Activated naive CD4-positive, alpha-beta T cell treated with anti-CD3 and anti-CD28 coated beads, Interleukin-2, amount 10 ng/mL, durations not matched to agents 7 days and 5 days (primary cell): Measurements from ENCODE around the gene C14orf119.
A peak's percentile ranks its signal among the peaks of the same experiment; 100 is the strongest.

Experiments
- CTCF ChIA-PET: fragments of 350-600 bp; sonication (Branson Sonifier 250); formaldehyde crosslinking; loops from one replicate; lab custom pipeline; 2021; ENCODE audit warnings: antibody characterized with exemption; lab: Charles Lee
- DNase-seq: peaks from one replicate; pipeline ENCODE4 v3.0.0-alpha.2; 2020
- H3K27ac Mint-ChIP-seq: one replicate; pipeline ENCODE4 v1.8.0; 2021; ENCODE audit warnings: mild to moderate bottlenecking, moderate library complexity, mixed read lengths
- H3K27me3 Mint-ChIP-seq: one replicate; pipeline ENCODE4 v1.8.0; 2021; ENCODE audit warnings: mild to moderate bottlenecking, mixed read lengths
- H3K36me3 Mint-ChIP-seq: one replicate; pipeline ENCODE4 v1.8.0; 2021; ENCODE audit warnings: mixed read lengths
- H3K4me1 Mint-ChIP-seq: one replicate; pipeline ENCODE4 v1.8.0; 2021; ENCODE audit warnings: mixed read lengths
- H3K4me3 Mint-ChIP-seq: one replicate; pipeline ENCODE4 v1.8.0; 2021; ENCODE audit warnings: mild to moderate bottlenecking, moderate library complexity, mixed read lengths
- H3K9me3 Mint-ChIP-seq: one replicate; pipeline ENCODE4 v1.8.0; 2021; ENCODE audit warnings: mixed read lengths

The C14orf119 gene

GRCh38 chr14:23114669-23115038 lies 19.3 kb downstream of the C14orf119 start:
- CTCF ChIA-PET, result no interaction called here
- no peak overlapping the region for H3K4me3 Mint-ChIP-seq
- peaks cover 26% of the 10 kb centered on the region for H3K4me1 Mint-ChIP-seq
- no peak for DNase-seq
- H3K27me3 Mint-ChIP-seq, result peaks cover 27% of the 10 kb centered on the region
- no peak overlapping the region for H3K27ac Mint-ChIP-seq
- no peaks in the 10 kb centered on the region for H3K36me3 Mint-ChIP-seq
- H3K9me3 Mint-ChIP-seq, result no peaks in the 10 kb centered on the region

GRCh38 chr14:23115039-23115731 lies 19.9 kb downstream of the C14orf119 start:
- DNase-seq, result no peak
- Mint-ChIP-seq H3K27me3 (peaks cover 27% of the 10 kb centered on the region), H3K27ac (no peak overlapping the region), H3K4me1 (peaks cover 31% of the 10 kb centered on the region), H3K36me3 (no peaks in the 10 kb centered on the region), H3K9me3 (no peaks in the 10 kb centered on the region), H3K4me3 (no peak overlapping the region)
- CTCF ChIA-PET, result no interaction called here

- H3K4me1 Mint-ChIP-seq, result peaks cover 38% of the 10 kb centered on the region
- H3K27me3 Mint-ChIP-seq, result peaks cover 27% of the 10 kb centered on the region
- DNase-seq, result no peak
- no peaks in the 10 kb centered on the region for H3K36me3 Mint-ChIP-seq
- CTCF ChIA-PET, result no interaction called here
- H3K27ac Mint-ChIP-seq, result no peak overlapping the region
- H3K4me3 Mint-ChIP-seq, result no peak overlapping the region
- no peaks in the 10 kb centered on the region for H3K9me3 Mint-ChIP-seq
Measured at GRCh38 chr14:23115918-23116317, 20.6 kb downstream of the C14orf119 start.

- CTCF ChIA-PET, result interaction anchor here (1.2 to 10.4 kb wide), 2 partner anchors 68 to 204 kb away, joined by 3 to 264 read pairs; partner anchors contain the start of genes PABPN1 and SLC7A8
- no peaks in the 10 kb centered on the region for H3K36me3 Mint-ChIP-seq
- peaks cover 46% of the 10 kb centered on the region for H3K4me1 Mint-ChIP-seq
Measured at GRCh38 chr14:23117371-23118020, 22.2 kb downstream of the C14orf119 start.

GRCh38 chr14:23118506-23119362 lies 23.4 kb downstream of the C14orf119 start, which contains the start of gene CEBPE:
Gene CEBPE, minus strand, starts transcription at chr14:23119255. Its CDS starts 164 bp downstream, at chr14:23119091.
- peak within 1 kb of the TSS; percentile 98 for H3K27ac Mint-ChIP-seq
- H3K4me1 Mint-ChIP-seq, result peaks cover 46% of the 10 kb centered on the region
- no peaks in the 10 kb centered on the region for H3K36me3 Mint-ChIP-seq
- DNase-seq, result no peak
- peak within 1 kb of the TSS; percentile 48 for H3K4me3 Mint-ChIP-seq
- H3K9me3 Mint-ChIP-seq, result no peaks in the 10 kb centered on the region
- peaks cover 38% of the 10 kb centered on the region for H3K27me3 Mint-ChIP-seq
- CTCF ChIA-PET, result interaction anchor here (0.5 to 10.4 kb wide), 5 partner anchors 21 to 202 kb away, joined by 3 to 264 read pairs (median 5); partner anchors contain the start of genes PABPN1 and SLC7A8

More at GRCh38 chr14:23117371-23118020, 22.2 kb downstream of the C14orf119 start:
- H3K27me3 Mint-ChIP-seq, result peaks cover 36% of the 10 kb centered on the region
- DNase-seq, result no peak
- H3K27ac Mint-ChIP-seq, result no peak overlapping the region
- H3K9me3 Mint-ChIP-seq, result no peaks in the 10 kb centered on the region
- H3K4me3 Mint-ChIP-seq, result no peak overlapping the region

- Mint-ChIP-seq H3K4me1 (peaks cover 42% of the 10 kb centered on the region), H3K27ac (peak overlapping the region; percentile 98)
- peak; percentile 66 for DNase-seq
Measured at GRCh38 chr14:23119363-23120327, 24.3 kb downstream of the C14orf119 start.

GRCh38 chr14:23120541-23121251 lies 25.4 kb downstream of the C14orf119 start:
- Mint-ChIP-seq H3K36me3 (no peaks in the 10 kb centered on the region), H3K4me3 (peak overlapping the region; percentile 38), H3K4me1 (peaks cover 37% of the 10 kb centered on the region), H3K9me3 (no peaks in the 10 kb centered on the region), H3K27ac (peak overlapping the region; percentile 98), H3K27me3 (peaks cover 22% of the 10 kb centered on the region)
- DNase-seq, result peak; percentile 89
- CTCF ChIA-PET, result interaction anchor here (0.5 to 10.4 kb wide), 45 partner anchors 9 to 960 kb away, joined by 3 to 264 read pairs (median 4); partner anchors contain the start of genes ACIN1, C14orf119, HOMEZ and SLC7A8

More at GRCh38 chr14:23119363-23120327, 24.3 kb downstream of the C14orf119 start:
- Mint-ChIP-seq H3K27me3 (peaks cover 29% of the 10 kb centered on the region), H3K36me3 (no peaks in the 10 kb centered on the region), H3K4me3 (peak overlapping the region; percentile 48), H3K9me3 (no peaks in the 10 kb centered on the region)
- CTCF ChIA-PET, result interaction anchor here (0.5 to 10.4 kb wide), 19 partner anchors 9 to 961 kb away, joined by 3 to 264 read pairs (median 9); partner anchors contain the start of genes ACIN1, C14orf119 and SLC7A8

- no peak for DNase-seq
- CTCF ChIA-PET, result interaction anchor here (0.6 to 10.4 kb wide), 28 partner anchors 9 to 397 kb away, joined by 3 to 264 read pairs (median 5); partner anchors contain the start of genes ACIN1, C14orf119, HOMEZ and SLC7A8
- H3K27me3 Mint-ChIP-seq, result peaks cover 28% of the 10 kb centered on the region
- no peaks in the 10 kb centered on the region for H3K9me3 Mint-ChIP-seq
- peaks cover 37% of the 10 kb centered on the region for H3K4me1 Mint-ChIP-seq
- H3K36me3 Mint-ChIP-seq, result no peaks in the 10 kb centered on the region
- no peak overlapping the region for H3K4me3 Mint-ChIP-seq
- H3K27ac Mint-ChIP-seq, result peak overlapping the region; percentile 98
Measured at GRCh38 chr14:23121361-23121771, 26.1 kb downstream of the C14orf119 start.

GRCh38 chr14:23122086-23122485 lies 26.8 kb downstream of the C14orf119 start:
- DNase-seq, result no peak
- Mint-ChIP-seq H3K4me1 (peaks cover 36% of the 10 kb centered on the region), H3K36me3 (no peaks in the 10 kb centered on the region), H3K27ac (no peak overlapping the region), H3K4me3 (no peak overlapping the region), H3K9me3 (no peaks in the 10 kb centered on the region), H3K27me3 (peaks cover 25% of the 10 kb centered on the region)
- CTCF ChIA-PET, result interaction anchor here (0.7 to 10.4 kb wide), 11 partner anchors 8 to 258 kb away, joined by 3 to 264 read pairs (median 15); partner anchors contain the start of genes ACIN1, C14orf119 and SLC7A8

GRCh38 chr14:23123419-23123818 lies 28.1 kb downstream of the C14orf119 start:
- H3K27me3 Mint-ChIP-seq, result peaks cover 25% of the 10 kb centered on the region
- no peak overlapping the region for H3K4me3 Mint-ChIP-seq
- no peaks in the 10 kb centered on the region for H3K9me3 Mint-ChIP-seq
- no peak for DNase-seq
- H3K4me1 Mint-ChIP-seq, result peaks cover 38% of the 10 kb centered on the region
- H3K27ac Mint-ChIP-seq, result no peak overlapping the region
- no peaks in the 10 kb centered on the region for H3K36me3 Mint-ChIP-seq
- CTCF ChIA-PET, result interaction anchor here (1.3 to 10.4 kb wide), 2 partner anchors 62 to 177 kb away, joined by 3 to 264 read pairs; partner anchors contain the start of gene SLC7A8

GRCh38 chr14:23124337-23124954 lies 29.1 kb downstream of the C14orf119 start:
- H3K27me3 Mint-ChIP-seq, result peaks cover 25% of the 10 kb centered on the region
- H3K4me1 Mint-ChIP-seq, result peaks cover 31% of the 10 kb centered on the region
- no peak overlapping the region for H3K4me3 Mint-ChIP-seq
- CTCF ChIA-PET, result interaction anchor here (0.8 to 10.4 kb wide), 4 partner anchors 47 to 176 kb away, joined by 3 to 264 read pairs (median 3); partner anchors contain the start of gene SLC7A8
- H3K9me3 Mint-ChIP-seq, result no peaks in the 10 kb centered on the region
- no peak overlapping the region for H3K27ac Mint-ChIP-seq
- no peaks in the 10 kb centered on the region for H3K36me3 Mint-ChIP-seq
- no peak for DNase-seq
